MCF 10A (cell line): ENCODE measurements around the gene TCP11. TPM values are rescaled to one million over a fixed set of nuclear protein-coding genes. Genes with fewer than 3 reads are reported as not detected.

Source experiments
- BruUV-seq: library from RNA; stranded (reverse); fragments of 400-500 nt; replicated peaks from 2 replicates; lab custom pipeline; 2021; lab: Mats Ljungman, UMichigan
- CTCF ChIA-PET: fragments of 300-600 bp; sonication (Branson Sonifier 250); formaldehyde crosslinking; extraction: SDS; loops from one replicate; lab custom pipeline; 2021; ENCODE audit warnings: antibody characterized with exemption, inconsistent platforms; lab: Yijun Ruan, JAX
- POLR2A ChIA-PET: fragments of 300-600, 350-650 bp; sonication (Branson Sonifier 250); formaldehyde crosslinking; extraction: SDS; loops from one replicate; lab custom pipeline; 2020; ENCODE audit warnings: antibody characterized with exemption, inconsistent platforms; lab: Yijun Ruan, JAX
- DNase-seq: peaks from one replicate; pipeline ENCODE4 v3.0.0-alpha.2; 2018; ENCODE audit not compliant: unreplicated experiment
- H3K27ac Mint-ChIP-seq: one replicate; pipeline ENCODE4 v1.8.0; 2022; ENCODE audit warnings: mild to moderate bottlenecking, low read depth, mixed read lengths; ENCODE audit not compliant: unreplicated experiment
- H3K27me3 Mint-ChIP-seq: one replicate; pipeline ENCODE4 v1.8.0; 2022; ENCODE audit warnings: mixed read lengths; ENCODE audit not compliant: insufficient read depth, unreplicated experiment
- H3K36me3 Mint-ChIP-seq: one replicate; pipeline ENCODE4 v1.8.0; 2022; ENCODE audit warnings: mild to moderate bottlenecking, moderate library complexity, mixed read lengths; ENCODE audit not compliant: insufficient read depth, unreplicated experiment
- H3K4me1 Mint-ChIP-seq: one replicate; pipeline ENCODE4 v1.8.0; 2022; ENCODE audit warnings: mixed read lengths; ENCODE audit not compliant: insufficient read depth, unreplicated experiment
- H3K4me3 Mint-ChIP-seq: one replicate; pipeline ENCODE4 v1.8.0; 2022; ENCODE audit warnings: mild to moderate bottlenecking, moderate library complexity, mixed read lengths; ENCODE audit not compliant: unreplicated experiment
- H3K9me3 Mint-ChIP-seq: one replicate; pipeline ENCODE4 v1.8.0; 2022; ENCODE audit warnings: mixed read lengths; ENCODE audit not compliant: unreplicated experiment
- intact Hi-C: fragments of 100-400 bp; cut with micrococcal nuclease; formaldehyde crosslinking; loops from 2 replicates; pipeline ENCODE4 v1.14.1; 2022
- total RNA-seq: library from RNA; stranded (reverse); gene quantifications from 2 replicates; pipeline ENCODE4 v1.2.3, GENCODE V29; 2022
- TF ChIP-seq, protein P1 (sequence below): fragments of 200-600 bp; IDR thresholded peaks from one replicate; pipeline ENCODE4 v1.8.0; 2022; ENCODE audit warnings: antibody characterized with exemption, mild to moderate bottlenecking; ENCODE audit not compliant: unreplicated experiment

TCP11 gene
- total RNA-seq, 1 experiment from 2014 or later, result not detected

DNA sequence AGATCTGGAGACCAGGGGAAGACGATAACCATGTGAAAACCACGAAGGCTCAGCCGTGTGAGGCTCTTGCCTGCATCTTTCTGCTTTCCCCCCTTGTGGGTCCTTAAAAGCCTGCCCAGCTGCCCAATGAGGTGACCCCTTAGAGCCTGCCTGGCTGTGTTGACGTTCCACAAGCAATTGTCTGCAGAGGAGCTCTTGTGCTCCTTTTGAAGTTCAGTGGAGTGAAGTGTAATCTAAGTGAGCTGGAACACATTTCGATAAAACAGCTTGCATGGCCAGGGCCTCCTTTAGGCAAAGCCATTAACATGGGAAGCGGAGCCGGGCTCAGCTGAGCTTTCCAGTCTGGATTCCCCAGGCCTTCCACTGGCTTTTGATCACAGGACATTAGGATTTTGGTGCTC lies 27.3 kb upstream of the TCP11 start:
- ChIA-PET POLR2A (no interaction called here), CTCF (no interaction called here)
- no TSS peak for BruUV-seq
- no peak for DNase-seq
- no peak overlapping the region for H3K27ac Mint-ChIP-seq
- no peaks in the 10 kb centered on the region for H3K27me3 Mint-ChIP-seq
- intact Hi-C loops, result no loop called here
- no peaks in the 10 kb centered on the region for H3K36me3 Mint-ChIP-seq
- peaks cover 8% of the 10 kb centered on the region for H3K9me3 Mint-ChIP-seq
- no peak overlapping the region for H3K4me3 Mint-ChIP-seq
- H3K4me1 Mint-ChIP-seq, result peaks cover 16% of the 10 kb centered on the region
- TF ChIP-seq, protein P1, sequence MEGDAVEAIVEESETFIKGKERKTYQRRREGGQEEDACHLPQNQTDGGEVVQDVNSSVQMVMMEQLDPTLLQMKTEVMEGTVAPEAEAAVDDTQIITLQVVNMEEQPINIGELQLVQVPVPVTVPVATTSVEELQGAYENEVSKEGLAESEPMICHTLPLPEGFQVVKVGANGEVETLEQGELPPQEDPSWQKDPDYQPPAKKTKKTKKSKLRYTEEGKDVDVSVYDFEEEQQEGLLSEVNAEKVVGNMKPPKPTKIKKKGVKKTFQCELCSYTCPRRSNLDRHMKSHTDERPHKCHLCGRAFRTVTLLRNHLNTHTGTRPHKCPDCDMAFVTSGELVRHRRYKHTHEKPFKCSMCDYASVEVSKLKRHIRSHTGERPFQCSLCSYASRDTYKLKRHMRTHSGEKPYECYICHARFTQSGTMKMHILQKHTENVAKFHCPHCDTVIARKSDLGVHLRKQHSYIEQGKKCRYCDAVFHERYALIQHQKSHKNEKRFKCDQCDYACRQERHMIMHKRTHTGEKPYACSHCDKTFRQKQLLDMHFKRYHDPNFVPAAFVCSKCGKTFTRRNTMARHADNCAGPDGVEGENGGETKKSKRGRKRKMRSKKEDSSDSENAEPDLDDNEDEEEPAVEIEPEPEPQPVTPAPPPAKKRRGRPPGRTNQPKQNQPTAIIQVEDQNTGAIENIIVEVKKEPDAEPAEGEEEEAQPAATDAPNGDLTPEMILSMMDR, result no peak

DNA sequence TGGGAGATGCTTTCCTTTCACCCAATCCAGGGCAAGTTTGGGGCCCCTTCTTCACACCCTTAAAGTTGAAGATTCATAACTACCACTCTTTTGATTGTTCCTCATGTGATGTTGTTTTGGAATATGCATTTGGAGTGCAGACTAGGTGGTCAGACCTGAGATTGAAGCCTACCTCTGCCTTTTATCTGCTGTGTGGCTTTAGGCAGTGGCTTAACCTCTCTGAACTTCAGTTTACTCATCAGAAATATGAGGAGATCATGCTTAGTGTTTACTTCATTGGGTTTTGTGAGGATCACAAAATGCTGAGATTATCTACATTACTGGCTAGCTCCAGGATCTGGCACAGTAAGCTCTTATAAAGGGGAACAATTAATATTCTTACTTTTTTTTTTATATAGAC lies 26.4 kb upstream of the TCP11 start:
- ChIA-PET POLR2A (no interaction called here), CTCF (interaction anchor here (0.6 kb wide), 1 partner anchor 577 kb away, joined by 3 read pairs; no protein-coding TSS in a partner anchor)
- H3K9me3 Mint-ChIP-seq, result peaks cover 8% of the 10 kb centered on the region
- H3K4me1 Mint-ChIP-seq, result peaks cover 8% of the 10 kb centered on the region
- no peak for DNase-seq
- no peaks in the 10 kb centered on the region for H3K36me3 Mint-ChIP-seq
- no peak overlapping the region for H3K4me3 Mint-ChIP-seq
- intact Hi-C loops, result no loop called here
- TF ChIP-seq, protein P1, result no peak
- BruUV-seq, result no TSS peak
- no peak overlapping the region for H3K27ac Mint-ChIP-seq
- no peaks in the 10 kb centered on the region for H3K27me3 Mint-ChIP-seq

DNA sequence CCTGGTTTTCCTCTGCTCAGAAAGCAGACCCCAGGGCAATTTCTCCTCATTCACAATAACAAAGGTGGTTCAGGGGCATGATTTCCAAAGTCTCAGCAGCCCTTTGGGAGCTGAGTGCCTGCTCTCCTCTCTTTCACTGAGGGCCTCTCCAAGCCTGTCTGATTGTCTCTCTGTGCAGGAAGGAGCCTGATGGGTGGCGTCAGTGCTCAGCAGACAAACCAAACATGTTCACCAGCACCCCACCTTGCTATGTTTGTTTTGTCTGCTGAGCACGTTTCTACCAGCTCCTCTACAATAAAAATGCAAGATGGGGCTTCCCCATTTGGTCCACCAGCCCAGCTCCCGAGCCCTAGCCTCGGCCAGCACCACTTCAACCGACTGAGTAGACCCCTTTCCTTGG lies 25.4 kb upstream of the TCP11 start:
- H3K4me3 Mint-ChIP-seq, result no peak overlapping the region
- no peaks in the 10 kb centered on the region for H3K36me3 Mint-ChIP-seq
- ChIA-PET CTCF (no interaction called here), POLR2A (interaction anchor here (0.8 kb wide), 1 partner anchor 13 kb away, joined by 3 read pairs; no protein-coding TSS in a partner anchor)
- intact Hi-C loops, result no loop called here
- TF ChIP-seq, protein P1, result no peak
- H3K9me3 Mint-ChIP-seq, result peaks cover 8% of the 10 kb centered on the region
- H3K4me1 Mint-ChIP-seq, result peaks cover 8% of the 10 kb centered on the region
- no peaks in the 10 kb centered on the region for H3K27me3 Mint-ChIP-seq
- no peak overlapping the region for H3K27ac Mint-ChIP-seq
- no TSS peak for BruUV-seq
- DNase-seq, result no peak

DNA sequence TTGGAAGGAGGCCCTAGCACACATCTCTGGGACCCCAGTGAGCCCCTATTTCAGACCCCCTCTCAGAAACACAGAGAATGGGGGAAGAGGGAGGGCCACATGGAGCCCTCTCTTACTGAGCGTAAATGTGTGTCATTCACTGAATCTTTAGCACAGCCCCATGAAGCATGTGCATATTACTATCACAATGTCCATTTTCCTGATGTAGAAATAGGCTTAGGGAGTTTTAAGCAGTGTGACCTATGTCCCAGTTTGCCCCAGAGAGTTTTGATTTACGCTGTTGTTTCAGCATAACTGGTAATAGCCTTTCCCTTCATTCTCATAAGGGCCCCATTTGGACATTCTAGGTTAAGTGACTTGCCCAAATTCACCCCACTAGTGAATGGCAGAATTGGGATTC lies 25.0 kb upstream of the TCP11 start:
- peak overlapping the region; percentile 80 for H3K27ac Mint-ChIP-seq
- no TSS peak for BruUV-seq
- H3K4me1 Mint-ChIP-seq, result peaks cover 8% of the 10 kb centered on the region
- H3K9me3 Mint-ChIP-seq, result peaks cover 8% of the 10 kb centered on the region
- TF ChIP-seq, protein P1, result no peak
- no peak for DNase-seq
- no peak overlapping the region for H3K4me3 Mint-ChIP-seq
- CTCF ChIA-PET, result no interaction called here
- no peaks in the 10 kb centered on the region for H3K27me3 Mint-ChIP-seq
- H3K36me3 Mint-ChIP-seq, result no peaks in the 10 kb centered on the region
- intact Hi-C loops, result no loop called here
- POLR2A ChIA-PET, result interaction anchor here (0.7 to 0.8 kb wide), 2 partner anchors 14 to 42 kb away, joined by 3 read pairs; no protein-coding TSS in a partner anchor
